GM18909 (cell line): ENCODE results near the gene RRP7A.
"Not testable (repeated sequence)": the region's sequence is repeated elsewhere in the genome, so short reads cannot be mapped to it uniquely, and the experiment has no call there.

Experiments
- ATAC-seq: cut with Tn5 transposase; IDR thresholded peaks from one replicate; pipeline ENCODE4 v1.9.1; 2021; ENCODE audit warnings: mild to moderate bottlenecking; ENCODE audit not compliant: unreplicated experiment, poor library complexity

The RRP7A gene

DNA sequence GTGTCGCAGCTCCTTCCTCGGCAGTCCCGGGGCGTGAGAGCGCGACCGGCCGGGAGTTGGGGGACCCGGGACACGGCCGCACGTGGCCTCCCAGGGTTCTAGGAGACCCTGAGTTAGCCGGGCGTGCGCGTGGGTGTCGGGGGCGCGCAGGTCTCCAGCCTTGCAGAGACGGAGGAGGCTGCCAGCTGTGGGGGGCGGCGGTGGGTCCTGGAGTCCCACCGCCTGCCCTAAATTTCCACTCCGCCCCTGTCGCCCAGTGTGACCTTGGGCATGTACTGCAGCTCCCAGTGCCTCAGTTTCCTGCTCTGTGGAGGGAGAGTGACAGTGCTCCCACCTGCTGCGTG lies 18.8 kb downstream of the RRP7A start:
- no peak for ATAC-seq

- ATAC-seq = peak; percentile 69
Measured at GRCh38 chr22:42500161-42500835, 19.3 kb downstream of the RRP7A start.

GRCh38 chr22:42499773-42500160 lies 19.8 kb downstream of the RRP7A start:
- ATAC-seq = not testable (repeated sequence)

- ATAC-seq = not testable (repeated sequence)
Measured at GRCh38 chr22:42495533-42496141, 24.0 kb downstream of the RRP7A start.

GRCh38 chr22:42493393-42493792 lies 26.2 kb downstream of the RRP7A start:
- ATAC-seq = no peak

DNA sequence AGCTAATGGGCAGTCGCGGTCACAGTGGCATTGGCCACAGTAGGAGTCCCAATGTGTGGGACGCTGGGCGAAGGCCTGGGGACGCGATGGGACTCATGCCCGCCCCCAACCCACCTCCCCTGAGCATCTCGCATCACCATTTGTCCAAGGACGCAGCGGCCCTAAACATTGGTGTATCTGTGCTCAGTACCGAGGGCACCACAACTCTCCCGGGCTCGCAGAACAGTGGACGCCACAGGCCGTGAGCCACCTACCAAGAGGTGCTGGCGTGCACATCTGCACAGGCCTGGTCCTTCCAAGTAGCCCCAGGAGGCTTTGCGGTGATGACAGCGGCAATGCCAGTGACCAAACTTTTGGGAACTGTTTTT lies 27.3 kb downstream of the RRP7A start:
- ATAC-seq = no peak

GRCh38 chr22:42490243-42490832 lies 29.3 kb downstream of the RRP7A start:
- ATAC-seq = no peak

- no peak for ATAC-seq
Measured at GRCh38 chr22:42489000-42489399, 30.6 kb downstream of the RRP7A start.

DNA sequence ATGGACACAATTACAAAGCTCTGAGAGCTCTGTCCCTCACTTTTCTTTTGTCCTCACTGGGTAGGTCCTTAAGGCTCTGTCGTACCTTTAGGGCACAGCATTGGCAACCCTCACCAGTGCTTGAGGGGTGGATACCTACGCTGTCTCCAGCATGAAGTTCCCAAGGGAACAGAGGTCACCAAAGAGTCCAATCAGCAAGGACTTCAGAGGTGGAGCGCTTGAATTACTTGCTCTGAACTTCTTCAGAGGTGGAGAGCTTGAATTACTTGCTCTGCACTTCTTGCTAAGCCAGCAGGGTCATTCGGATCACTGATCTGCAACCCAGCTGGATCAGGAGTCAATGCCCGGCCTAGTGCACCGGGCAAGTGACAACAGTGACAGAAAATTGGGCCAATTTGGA lies 35.1 kb downstream of the RRP7A start:
- ATAC-seq = no peak

DNA sequence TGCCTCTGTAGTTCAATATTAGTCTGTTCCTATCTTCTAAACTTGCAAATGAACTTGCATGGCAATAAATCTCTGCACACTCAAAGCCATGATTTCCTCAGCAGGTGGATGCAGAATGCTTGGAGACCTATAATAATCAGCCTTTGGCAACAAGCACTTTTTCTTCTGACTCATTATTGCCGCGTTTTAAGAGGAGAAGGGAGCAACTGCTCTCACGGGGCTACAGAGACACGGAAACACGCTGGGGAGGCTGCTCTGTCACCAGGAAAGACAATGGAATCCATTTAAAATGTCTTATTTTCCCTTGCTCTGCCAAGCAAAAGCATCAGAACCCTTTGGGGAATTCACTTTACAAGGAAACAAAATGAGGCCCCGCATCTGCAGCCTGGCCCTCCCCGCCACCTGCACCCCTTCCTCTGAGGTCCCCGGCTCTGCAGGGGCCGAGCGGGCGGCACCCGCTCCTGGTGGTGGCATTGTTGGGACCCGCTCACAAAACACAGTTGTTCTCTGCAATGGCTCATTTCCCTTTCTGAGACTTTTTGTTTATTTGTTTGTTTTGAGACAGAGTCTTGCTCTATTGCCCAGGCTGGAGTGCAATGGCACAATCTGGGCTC lies 35.9 kb downstream of the RRP7A start:
- not testable (repeated sequence) for ATAC-seq

DNA sequence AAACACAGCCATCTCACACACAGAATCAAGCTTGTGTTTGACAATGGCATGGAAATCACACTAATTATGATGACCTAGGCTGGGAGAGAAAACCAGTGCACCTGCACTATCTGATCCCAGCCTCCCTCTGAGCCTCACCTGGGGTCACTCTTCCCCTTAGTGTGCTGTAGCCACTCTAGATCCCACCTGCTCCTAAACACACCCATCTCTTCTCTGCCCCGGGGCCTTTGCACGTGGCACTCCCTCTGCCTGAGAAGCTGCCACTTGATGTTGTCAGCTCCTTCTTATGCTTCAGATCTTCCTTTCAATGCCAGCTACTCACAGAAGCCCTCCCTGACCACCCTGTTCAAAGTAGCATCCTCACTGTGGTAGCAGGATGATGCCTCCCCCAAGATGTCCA lies 44.5 kb downstream of the RRP7A start:
- ATAC-seq = no peak

DNA sequence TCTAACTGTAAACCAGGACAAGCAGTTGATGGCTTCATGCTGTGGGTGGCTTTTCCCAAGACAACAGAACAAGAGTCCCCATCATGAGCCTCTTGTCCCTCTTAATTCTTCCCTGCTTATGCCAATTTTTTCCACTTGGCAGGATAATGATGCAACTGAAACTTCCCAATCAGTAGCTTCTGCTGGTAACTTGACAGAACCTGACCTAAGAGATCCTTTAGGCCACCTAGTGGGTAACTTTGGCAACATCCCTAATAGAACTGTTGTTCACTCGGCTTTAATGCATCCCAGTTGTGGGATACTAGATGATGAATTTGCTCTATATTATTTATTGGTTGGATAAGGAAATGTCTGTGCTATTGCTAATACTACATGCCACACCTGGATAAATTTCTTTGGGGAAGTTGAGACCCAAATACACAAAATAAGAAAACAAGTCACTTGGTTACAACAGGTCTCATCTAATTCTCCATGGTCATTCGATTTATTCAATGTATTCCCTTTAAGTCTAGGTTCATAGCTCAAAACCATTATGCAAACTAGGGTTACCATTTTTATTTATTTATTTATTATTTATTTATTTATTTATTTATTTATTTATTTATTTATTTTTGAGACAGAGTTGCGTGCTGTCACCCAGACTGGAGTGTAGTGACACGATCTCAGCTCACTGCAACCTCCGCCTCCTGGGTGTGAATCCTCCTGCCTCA lies 46.0 kb downstream of the RRP7A start:
- ATAC-seq = no peak

DNA sequence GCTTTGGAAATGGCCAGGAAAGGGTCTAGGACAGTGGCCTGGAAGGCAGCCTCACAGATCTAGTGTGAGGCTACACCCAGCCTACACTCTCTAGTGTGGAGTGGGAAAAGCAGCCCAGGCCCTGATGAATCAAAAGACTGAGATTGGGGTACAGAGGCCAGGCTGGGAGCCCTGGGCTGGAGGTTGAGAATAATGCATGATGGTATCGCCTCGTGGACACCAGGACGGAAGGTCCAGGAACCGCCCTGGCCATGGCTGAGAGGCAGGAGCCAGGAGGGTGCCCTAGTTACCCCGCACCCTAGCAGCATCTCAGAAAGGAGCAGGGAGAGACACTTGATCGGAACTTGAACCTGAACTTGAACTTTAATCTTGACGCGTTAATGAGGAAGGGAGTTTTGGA lies 46.9 kb downstream of the RRP7A start:
- ATAC-seq = no peak

GRCh38 chr22:42471441-42471840 lies 48.2 kb downstream of the RRP7A start:
- no peak for ATAC-seq

- no peak for ATAC-seq
Measured at GRCh38 chr22:42470366-42471082, 49.1 kb downstream of the RRP7A start.

- ATAC-seq = no peak
Measured at GRCh38 chr22:42468841-42469240, 50.8 kb downstream of the RRP7A start.

- ATAC-seq = no peak
Measured at GRCh38 chr22:42462016-42462415, 57.6 kb downstream of the RRP7A start.

DNA sequence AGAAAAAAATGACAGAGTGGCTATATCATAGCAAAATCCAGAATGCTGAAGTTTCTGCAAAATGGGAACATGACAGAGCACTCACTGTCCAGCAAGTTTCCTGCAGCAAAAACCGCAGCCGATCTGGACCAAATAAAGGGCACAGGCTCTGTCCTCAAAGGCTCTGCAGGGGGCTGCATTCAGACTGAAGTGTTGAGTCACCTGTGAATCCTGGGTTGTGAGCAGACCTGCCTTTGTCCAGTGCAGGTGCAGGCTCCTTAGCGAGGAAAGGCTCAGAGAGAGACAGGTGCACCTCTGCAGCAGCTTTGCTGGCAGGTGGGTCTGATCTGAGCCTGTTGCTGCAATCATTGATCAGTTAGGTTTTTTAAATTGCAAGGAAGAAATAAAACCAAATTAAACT lies 58.1 kb downstream of the RRP7A start:
- no peak for ATAC-seq
